Hematopoietic multipotent progenitor cell (in vitro differentiated cells): ENCODE results near the gene ALPG. TPM values are rescaled to one million over a fixed set of nuclear protein-coding genes. Genes with fewer than 3 reads are reported as not detected.
A peak's percentile ranks its signal among the peaks of the same experiment; 100 is the strongest.
"Not testable (repeated sequence)": the region's sequence is repeated elsewhere in the genome, so short reads cannot be mapped to it uniquely, and the experiment has no call there.

Experiments
- DNase-seq, 3 donors: peaks; one replicate each; pipeline ENCODE4 v3.0.0-alpha.2; 2011 to 2015; ENCODE audit warnings: low read depth in 2 of 3, low spot score in 2 of 3
- total RNA-seq: library from RNA; depleted of rRNA; stranded (reverse); fragments of >200 nt; gene quantifications from one replicate; pipeline ENCODE4 v1.2.3, GENCODE V29; 2012

The ALPG gene
- total RNA-seq, 1 donor: under 0.01 TPM

DNA sequence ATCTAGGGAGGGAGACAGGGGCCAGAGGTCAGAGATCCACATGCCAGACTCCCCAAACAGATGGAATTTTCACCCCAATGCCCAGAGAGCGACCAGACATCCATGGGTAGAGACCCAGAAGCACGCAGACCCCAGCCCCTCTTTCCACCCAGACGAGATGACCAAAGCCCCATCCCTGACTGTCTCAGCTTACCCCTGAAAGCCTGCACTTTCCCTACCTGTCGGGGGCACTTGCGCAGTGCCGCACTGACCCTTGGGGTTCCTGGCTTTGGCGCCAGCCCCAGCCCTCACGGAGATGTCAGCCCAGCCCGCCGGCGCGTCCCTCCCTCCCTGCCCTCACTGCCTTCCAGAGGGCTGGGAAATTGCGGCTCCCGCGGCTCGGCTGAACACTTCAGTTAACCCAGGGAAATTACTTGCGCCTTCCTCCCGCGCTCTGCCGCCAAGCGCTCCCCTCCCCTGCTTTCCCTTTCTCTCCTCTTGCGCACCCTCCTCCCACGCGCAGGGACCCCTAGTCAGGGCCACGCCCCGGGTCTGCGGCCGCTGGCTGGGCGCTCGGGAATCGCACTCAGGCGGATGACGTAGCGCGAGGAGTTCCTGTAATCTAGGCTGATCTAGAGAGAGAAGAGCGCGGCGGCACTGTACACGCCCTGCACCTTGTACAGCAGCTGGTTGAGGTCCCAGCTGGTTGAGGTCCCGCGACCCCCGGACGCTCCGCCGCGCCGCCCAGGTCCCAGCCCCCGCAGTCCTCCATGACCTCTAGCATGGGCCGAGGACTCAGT, 12.0 kb downstream of the ALPG start:
- peak in 2 of 3 donors; percentile 74 to 76 for DNase-seq

DNA sequence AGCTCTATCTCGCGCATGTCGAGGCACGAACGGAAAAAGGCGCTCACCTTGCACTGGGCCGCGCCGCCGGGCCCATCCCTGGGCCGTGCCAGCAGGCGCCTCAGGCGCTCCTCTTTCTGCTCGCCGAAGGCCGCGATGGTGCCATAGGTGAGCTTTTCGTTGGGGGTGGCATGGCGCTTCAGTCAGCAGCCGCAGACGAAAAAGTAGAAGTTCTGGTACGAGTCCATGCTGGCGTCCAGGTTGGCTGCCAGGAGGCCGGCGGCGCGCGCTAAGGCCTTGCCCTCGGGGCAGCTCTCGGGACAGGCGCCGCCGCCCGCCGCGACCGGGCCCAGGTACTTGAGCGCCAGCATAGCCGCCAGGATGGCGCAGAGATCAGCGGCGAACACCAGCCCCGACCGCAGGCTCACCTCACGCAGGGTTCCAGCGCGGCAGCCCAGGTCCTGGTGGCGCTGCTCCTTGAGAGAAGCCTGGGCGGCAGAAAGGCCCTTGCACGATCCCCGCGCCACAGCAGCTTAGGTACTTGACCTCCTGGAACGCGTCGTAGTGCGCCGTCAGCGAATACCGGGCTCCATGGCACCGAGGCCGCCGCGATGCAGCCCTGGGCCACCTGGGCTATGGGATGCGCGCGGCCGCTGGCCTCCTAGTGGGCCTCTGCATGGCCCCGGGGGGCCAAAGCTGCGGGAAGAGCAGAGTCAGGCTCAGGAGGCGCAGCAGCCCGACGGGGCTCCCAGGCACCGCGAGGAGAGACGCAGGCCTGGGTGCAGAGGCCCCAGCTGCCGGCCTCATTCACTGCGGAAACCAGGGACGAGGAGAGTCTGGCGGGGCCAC, 12.8 kb downstream of the ALPG start:
- DNase-seq: no peak

DNA sequence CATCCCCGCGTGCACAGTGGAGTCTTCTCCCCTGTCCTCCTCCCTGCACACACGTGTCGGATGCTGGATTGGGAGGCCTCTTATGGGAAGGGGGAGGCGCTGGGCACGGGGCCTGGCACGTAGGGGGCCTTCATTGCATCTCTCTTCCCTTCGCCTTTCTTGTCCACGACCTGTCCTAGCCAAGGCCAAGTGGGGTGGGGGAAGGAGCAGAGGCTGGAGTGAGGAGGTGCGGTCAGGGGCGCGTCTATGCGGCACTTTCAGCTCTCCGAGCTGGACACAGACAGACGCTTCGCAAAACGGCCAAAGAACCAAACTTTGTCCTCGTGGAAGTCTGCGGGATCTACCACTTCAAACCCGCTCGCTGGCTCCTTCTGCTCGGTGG, 13.4 kb downstream of the ALPG start:
- DNase-seq: no peak

DNA sequence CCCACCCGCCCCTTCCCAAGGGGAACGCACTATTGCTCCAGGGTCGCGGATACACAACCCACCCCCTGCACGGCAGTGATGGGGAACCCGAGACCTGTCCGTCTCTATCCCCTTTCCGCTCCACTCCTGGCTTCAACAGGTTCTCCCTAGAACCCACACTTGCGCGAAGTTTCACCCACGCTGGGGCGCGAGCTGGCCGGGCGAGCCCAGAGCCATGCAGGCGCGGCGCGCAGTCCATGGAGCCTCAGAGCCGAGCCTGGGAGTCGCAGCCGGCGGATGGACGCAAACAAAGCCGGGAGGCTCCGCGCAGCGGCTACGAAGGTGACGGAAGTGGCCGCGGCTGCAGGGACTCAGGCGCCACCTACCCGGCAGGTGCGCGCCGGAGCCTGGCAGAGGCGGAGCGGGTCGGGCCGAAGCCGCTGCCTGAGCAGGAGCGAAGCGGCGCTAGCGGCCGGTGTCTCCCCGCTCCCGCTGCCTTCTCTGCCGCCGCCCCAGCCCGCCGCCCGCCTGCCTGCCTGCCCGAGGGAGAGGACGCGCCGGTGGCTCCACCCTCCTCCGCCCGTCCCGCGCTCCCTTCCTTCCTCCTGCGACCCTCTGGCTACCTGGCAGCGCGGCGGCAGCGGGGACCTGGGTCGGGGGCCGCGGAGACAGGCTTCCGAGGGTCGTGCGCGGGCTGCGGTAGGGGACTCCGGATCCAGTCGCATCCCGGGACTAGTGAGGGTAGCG, 14.0 kb downstream of the ALPG start:
- DNase-seq: peak in 2 of 3 donors; percentile 33 to 34

DNA sequence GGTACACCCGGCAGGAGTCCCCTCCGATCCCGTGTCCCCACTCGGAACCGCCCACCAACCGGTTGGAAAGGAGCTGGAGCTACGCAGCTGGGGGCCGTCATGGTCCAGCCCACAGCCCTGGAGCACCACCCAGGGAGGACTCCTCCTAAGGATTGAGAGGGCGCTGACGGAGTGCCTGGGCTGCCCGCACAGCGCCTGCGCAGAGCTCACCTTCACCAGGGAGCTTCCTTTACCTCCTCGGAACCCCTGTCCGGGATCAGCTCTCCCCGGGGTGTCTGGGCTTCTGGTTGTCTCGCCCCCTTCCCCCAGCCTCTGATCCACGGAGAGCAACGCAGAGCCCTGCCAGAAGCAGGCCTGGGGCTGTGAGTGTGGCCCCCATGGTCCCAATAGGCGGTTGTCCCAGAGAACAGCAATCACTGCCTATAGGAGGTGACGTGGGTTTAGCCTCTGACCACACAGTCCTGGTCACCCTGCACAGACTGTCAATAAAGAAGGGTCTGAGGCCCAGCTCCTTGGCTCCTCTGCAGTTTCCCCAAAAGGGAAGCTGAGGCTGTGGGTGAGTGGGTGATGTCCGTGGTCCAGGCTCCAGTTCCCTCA, 14.6 kb downstream of the ALPG start:
- peak in 1 of 3 donors; percentile 48 for DNase-seq

DNA sequence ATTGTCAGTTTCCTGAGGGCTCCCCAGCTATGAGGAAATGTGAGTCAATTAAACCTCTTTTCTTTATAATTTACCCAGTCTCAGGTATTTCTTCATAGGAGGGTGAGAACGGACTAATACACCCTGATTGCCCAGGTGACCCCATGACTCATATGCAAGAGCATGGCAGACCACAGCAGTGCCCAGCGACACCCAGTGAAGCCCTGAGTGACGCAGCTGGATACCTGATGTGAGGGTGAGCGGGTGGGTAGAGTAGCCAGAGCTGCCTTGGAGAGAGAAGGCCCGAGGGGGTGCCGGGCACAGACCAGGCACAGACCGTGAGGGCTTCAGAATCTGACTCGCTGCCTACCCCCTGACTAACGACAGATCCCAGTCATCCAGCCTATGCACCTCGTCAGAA, 15.4 kb downstream of the ALPG start:
- no peak for DNase-seq

DNA sequence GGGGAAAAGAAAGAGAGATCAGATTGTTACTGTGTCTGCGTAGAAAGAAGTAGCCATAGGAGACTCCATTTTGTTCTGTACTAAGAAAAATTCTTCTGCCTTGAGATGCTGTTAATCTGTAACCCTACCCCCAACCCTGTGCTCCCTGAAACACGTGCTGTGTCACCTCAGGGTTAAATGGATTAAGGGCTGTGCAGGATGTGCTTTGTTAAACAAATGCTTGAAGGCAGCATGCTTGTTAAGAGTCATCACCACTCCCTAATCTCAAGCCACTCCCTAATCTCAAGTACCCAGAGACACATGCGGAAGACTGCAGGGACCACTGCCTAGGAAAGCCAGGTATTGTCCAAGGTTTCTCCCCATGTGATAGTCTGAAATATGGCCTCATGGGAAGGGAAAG, 16.4 kb downstream of the ALPG start:
- DNase-seq: not testable (repeated sequence)

DNA sequence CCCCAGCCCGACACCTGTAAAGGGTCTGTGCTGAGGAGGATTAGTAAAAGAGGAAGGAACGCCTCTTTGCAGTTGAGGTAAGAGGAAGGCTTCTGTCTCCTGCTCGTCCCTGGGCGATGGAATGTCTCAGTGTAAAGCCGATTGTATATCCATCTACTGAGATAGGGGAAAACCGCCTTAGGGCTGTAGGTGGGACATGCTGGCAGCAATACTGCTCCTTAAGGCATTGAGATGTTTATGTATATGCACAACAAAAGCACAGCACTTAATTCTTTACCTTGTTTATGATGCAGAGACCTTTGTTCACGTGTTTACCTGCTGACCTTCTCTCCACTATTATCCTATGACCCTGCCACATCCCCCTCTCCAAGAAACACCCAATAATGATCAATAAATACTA, 16.8 kb downstream of the ALPG start:
- not testable (repeated sequence) for DNase-seq

DNA sequence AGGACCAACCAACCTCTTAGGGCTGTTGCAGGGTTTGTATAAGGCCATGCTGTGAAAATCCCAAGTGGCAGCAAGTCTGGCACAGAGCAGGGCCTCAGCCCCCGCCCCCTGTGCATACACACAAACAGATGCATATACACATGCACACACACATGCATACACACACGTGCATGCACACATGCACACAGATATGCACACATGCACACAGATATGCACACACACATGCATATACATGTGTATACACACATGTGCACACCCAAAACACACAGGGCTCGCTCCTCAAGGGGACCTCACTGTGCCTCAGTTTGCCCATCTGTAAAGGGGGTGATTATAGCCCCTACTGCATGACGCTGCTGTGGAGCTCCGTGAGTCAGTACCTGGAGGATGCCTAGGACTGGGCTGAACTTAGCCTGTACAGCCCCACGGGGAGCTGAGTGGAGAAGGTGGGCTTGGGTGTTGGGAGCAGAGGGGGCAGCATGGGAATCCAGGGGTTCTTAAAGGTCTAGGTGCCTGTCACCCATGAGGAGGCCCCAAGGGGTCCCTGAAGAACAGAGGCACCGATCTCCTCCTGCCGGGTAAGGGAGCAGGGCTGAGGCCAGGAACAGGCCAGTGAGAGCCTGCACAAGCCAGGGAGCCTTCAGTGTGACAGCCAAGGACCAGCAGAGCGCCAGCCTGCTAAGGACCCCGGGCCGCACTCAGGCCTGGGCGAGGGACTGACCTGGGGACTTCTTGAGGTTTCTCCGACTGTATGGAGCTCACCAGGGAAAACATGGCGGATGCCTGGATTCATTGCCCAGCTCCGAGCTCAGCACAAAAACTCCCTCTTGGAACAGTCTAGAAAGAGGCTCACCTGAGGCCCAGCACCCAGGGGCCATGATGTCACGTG, 25.3 kb downstream of the ALPG start:
- DNase-seq: no peak

DNA sequence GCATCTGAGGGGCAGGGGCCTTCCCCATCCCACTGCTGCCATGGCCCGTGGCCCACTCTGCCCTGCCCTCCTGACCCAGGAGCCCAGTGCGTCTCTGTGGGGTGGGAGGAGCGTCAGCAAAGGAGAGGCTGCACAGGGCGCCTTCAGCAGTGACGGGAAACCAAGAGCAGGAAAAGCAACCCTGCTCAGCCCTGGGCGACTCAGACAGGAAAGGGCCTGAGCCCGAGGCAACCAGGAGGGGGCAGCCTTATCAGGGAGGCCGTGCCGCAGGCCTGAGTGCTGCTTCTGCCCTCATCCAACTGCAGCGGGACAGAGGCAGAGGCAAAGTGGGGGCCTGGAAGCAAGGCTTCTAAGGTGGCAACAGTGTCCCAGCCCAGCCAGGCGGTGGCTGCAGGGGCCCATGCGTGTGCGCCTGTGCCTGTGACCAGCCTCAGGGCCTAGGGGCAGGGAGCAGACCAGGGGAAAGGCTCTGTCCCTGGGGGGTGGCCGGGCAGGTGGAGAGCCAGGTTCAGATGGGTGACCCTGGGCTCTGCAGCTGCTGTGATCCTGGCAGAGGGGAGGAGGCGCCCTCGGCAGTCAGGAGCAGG, 26.0 kb downstream of the ALPG start:
- no peak for DNase-seq

DNA sequence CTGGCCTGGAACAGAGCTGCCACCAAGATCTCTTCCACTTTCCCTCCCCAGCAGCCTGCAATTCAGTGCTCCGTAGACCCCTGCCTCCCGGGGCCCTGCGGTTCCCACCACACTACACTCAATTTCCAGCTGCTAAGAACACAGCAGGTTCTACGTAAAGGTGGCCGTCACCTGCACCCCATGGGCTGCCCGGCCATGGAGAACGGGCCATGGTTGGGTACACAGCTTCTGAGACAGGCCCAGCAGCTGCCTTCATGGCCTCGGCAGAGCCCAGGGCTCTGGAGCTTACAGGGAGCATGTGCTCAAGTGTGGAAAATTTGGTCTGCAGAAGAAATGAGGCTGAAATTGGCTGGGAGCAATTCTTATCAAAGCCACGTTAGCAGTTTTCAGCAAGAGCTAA, 27.0 kb downstream of the ALPG start:
- not testable (repeated sequence) for DNase-seq

DNA sequence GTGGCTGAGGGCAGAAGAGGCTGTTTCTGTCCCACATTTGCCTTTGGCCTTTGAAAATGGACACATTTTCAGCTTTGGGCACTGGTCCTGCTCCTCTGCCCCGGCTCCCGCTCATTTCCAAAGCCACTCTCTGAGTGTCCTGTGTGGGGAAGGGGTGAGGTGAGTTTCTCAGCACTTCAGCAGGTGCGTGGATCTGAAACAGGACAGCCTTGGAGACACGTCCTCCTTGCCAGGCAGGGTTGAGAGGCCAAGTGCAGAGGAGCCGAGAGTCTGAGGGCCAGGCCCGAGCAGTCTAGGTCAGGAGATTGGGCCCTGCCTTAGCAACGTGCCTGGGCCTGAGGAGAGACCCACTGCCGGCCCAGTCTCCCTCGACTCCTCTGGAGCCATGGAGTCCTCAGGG, 27.4 kb downstream of the ALPG start:
- no peak for DNase-seq

DNA sequence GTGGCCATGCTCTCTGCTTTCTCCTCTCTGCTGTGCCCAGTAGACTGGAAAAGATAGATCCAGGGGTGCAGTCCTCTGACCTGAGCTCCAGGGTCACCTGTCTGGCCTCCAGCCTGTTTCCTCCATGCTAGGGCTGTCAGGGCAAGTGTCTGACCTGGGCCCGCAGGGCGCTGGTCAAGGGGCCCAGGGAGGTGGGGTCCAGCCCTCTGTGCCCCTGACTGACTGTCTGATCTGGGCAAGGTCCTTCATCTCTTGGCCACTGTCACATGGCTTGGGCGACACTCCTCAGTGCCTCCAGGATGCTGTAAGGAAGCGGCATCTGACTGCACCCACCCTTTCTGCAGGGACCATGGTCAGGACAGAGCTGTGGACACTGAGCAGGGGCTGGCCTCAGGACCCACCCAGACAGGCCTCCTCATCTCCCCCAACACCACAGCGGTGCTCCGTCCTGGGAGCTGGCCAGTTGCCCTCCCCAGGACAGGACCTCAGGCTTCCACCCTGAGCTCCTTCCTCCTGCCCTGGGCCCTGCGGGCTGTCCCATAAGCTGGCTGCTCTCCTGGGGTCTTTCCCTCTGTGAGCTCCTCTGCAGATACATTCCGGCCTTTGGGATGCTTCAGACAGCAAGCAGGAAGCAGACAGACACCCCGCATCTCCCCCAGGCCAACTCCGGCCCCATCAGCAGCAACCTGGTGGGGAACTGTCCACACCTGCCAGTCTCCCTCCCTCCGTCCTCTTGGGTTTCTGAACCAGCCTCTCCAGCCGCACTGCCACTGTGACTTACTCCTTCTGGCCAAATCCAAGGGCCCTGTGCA, 28.1 kb downstream of the ALPG start:
- DNase-seq: no peak

DNA sequence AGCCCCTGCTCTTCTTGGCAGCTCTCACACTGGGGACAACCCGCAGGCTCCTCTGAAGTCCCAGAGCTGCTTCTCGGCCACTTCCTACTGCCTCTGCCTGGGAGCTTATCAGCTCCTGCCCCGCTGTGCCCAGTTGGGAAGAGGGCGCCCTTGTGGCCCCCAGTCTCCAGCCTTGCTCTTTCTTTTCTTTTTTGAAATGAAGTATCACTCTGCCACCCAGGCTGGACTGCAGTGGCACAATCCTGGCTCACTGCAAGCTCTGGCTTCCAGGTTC, 28.7 kb downstream of the ALPG start:
- DNase-seq: no peak

DNA sequence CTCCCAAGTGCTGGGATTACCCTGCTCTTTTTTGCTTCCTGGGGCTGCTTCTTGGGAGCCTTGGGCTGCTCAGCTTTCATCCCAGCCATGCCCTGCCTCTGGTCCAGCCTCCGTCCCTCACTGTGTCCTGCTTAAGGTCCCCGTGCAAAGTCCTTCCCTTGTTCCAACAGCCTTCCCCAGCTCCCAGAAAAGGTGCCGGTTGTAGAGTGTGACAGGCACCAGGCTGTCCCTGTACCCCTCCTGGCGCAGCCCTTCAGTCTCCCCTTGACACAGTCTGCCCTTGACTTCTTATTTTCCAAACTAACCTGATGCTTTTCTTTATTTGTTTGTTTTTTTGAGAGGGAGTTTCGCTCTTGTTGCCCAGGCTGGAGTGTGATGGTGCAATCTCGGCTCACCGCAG, 29.2 kb downstream of the ALPG start:
- DNase-seq: no peak

DNA sequence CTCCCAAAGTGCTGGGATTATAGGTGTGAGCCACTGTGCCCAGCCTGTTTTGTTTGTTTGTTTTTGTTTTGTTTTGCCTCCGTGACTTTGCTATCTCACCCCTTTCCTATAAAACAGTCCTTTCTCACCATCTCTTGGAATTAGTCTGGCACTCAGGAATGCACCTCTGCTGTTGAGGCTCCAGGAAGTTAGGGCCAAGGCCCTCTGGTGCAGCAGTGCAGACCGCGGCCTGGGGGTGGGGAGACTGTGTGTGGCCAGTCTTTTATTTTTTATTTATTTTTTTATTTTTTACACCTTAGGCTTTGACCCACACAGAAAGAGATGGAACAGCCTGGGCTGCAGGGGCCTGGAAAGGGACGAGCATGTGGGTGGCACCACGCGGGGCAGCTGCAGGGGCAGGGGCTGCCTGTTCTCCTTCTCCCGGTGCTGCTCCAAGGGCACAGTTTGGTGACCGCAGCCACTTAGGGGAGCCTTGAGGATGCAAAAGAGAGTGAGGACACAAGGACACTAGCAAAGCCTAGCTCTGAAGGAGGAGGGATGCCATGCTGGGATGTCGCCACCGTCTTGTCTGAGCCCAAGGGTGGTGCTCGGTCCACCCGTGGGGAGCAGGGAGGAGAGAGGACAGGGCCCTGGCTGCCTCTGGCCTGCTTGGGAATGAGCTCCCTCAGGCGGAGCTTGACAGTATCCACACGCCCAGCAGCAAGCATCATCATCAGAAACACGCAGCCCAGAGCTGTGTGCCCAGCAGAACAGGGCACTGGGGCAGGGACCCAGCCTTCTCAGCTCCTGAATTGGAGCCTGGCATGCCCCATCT, 29.9 kb downstream of the ALPG start:
- DNase-seq: no peak

DNA sequence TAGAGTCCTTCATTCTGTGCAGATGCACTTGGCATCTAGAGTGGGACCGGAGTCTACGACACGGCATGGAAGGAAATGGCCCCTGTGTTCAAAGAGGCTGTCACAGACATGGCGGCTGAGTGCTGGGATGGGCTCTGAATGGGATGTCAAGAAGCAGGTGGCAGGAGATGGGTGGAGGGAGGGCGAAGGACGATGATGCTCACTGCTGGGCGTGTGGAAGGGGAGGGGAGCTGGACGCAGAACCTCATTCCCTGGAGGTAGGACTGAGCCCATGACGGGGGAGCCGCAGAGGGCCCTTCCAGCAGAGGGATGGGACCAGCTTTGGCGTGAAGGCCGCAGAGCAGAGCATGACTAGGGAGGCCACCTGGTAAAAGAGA, 30.5 kb downstream of the ALPG start:
- DNase-seq: no peak

DNA sequence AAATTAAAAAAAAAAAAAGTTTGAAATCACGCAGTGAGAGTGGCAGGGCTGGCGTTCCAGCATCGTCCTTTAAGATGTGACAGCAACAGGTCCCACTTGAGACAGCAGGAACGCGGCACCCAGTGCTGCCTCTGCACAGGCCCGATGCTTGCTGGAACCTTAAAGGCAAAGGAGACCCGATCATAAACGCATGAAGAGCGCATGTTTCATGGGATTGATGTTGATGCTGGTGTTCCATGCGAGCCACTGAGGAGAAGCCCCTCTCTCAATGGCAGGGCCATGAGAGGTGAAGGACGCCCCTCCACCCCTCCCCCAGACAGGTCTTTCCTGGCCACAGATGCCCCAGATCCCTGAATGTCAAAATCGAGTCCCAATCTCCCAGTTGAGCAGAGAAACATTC, 31.4 kb downstream of the ALPG start:
- no peak for DNase-seq
